ENCODE measurements around the gene ATG2B. TPM values are rescaled to one million over a fixed set of nuclear protein-coding genes. Genes with fewer than 3 reads are reported as not detected.

Gene ATG2B
- total and polyA plus RNA-seq, 7 donors = 1.8 to 27.1 (median 17.9) TPM

GRCh38 chr14:96257900-96258299 is 105.2 kb downstream of the ATG2B start:
- Histone ChIP-seq H3K4me1 (peaks cover 0 to 50% (median 46%) of the 10 kb centered on the region in 4 donors), H3K9me3 (no peaks in the 10 kb centered on the region), H3K27ac (no peak overlapping the region), H3K4me3 (no peak overlapping the region), H3K27me3 (no peaks in the 10 kb centered on the region), H3K36me3 (no peaks in the 10 kb centered on the region)
- DNase-seq = no peak
- TF ChIP-seq, protein P1, sequence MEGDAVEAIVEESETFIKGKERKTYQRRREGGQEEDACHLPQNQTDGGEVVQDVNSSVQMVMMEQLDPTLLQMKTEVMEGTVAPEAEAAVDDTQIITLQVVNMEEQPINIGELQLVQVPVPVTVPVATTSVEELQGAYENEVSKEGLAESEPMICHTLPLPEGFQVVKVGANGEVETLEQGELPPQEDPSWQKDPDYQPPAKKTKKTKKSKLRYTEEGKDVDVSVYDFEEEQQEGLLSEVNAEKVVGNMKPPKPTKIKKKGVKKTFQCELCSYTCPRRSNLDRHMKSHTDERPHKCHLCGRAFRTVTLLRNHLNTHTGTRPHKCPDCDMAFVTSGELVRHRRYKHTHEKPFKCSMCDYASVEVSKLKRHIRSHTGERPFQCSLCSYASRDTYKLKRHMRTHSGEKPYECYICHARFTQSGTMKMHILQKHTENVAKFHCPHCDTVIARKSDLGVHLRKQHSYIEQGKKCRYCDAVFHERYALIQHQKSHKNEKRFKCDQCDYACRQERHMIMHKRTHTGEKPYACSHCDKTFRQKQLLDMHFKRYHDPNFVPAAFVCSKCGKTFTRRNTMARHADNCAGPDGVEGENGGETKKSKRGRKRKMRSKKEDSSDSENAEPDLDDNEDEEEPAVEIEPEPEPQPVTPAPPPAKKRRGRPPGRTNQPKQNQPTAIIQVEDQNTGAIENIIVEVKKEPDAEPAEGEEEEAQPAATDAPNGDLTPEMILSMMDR (IDR thresholded peaks at IDR 0.05) = no peak
- intact Hi-C loops (cut with DNase I) = no loop called here

DNA sequence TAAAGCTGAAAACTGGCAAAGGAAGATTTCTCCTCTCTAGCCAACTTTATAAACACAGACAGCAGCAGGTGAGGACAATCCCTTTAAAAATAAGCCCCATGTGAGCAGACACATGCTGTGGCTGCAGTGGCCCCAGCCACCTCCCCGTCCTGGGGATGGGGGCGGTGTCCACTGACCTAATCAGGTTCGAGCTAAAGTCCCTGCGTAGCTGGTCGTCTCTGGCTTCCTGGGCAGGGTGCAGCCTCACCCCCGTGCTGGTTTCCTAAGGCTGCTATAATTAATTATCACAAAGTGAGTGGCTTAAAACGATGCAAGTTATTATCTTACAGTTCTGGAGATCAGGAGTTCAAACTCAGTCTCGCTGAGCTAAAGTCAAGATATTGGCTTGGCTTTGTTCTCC is 106.1 kb downstream of the ATG2B start:
- no peak for TF ChIP-seq POLR2A (IDR thresholded peaks at IDR 0.05)
- H3K9me3 ChIP-seq = no peaks in the 10 kb centered on the region
- intact Hi-C loops (cut with DNase I) = no loop called here
- H3K27me3 ChIP-seq = no peaks in the 10 kb centered on the region
- H3K36me3 ChIP-seq = no peaks in the 10 kb centered on the region
- no peak for DNase-seq
- H3K4me1 ChIP-seq = peaks cover 0 to 56% (median 51%) of the 10 kb centered on the region in 4 donors
- no peak overlapping the region for H3K4me3 ChIP-seq
- 72 to 81% methylated on average over 8 of the region's 8 CpGs for WGBS, 2 donors
- peak overlapping the region; percentile 79 to 90 (median 84) for H3K27ac ChIP-seq

GRCh38 chr14:96256407-96256806 is 106.7 kb downstream of the ATG2B start:
- no peaks in the 10 kb centered on the region for H3K36me3 ChIP-seq
- no peaks in the 10 kb centered on the region for H3K9me3 ChIP-seq
- intact Hi-C loops (cut with DNase I) = no loop called here
- no peak overlapping the region for H3K4me3 ChIP-seq
- no peak for DNase-seq
- no peaks in the 10 kb centered on the region for H3K27me3 ChIP-seq
- H3K27ac ChIP-seq = peak overlapping the region; percentile 79 to 90 (median 84)
- H3K4me1 ChIP-seq = peaks cover 0 to 51% (median 46%) of the 10 kb centered on the region in 4 donors
- 39 to 70% methylated on average over 4 of the region's 4 CpGs for WGBS, 2 donors
- TF ChIP-seq POLR2A (IDR thresholded peaks at IDR 0.05) (no peak), EP300 (IDR thresholded peaks at IDR 0.05) (peak in 1 of 4 donors; percentile 12), POLR2AphosphoS5 (IDR thresholded peaks at IDR 0.05) (peak in 2 of 4 donors; percentile 11 to 46)
- TF ChIP-seq, protein P1 (IDR thresholded peaks at IDR 0.05) = no peak

DNA sequence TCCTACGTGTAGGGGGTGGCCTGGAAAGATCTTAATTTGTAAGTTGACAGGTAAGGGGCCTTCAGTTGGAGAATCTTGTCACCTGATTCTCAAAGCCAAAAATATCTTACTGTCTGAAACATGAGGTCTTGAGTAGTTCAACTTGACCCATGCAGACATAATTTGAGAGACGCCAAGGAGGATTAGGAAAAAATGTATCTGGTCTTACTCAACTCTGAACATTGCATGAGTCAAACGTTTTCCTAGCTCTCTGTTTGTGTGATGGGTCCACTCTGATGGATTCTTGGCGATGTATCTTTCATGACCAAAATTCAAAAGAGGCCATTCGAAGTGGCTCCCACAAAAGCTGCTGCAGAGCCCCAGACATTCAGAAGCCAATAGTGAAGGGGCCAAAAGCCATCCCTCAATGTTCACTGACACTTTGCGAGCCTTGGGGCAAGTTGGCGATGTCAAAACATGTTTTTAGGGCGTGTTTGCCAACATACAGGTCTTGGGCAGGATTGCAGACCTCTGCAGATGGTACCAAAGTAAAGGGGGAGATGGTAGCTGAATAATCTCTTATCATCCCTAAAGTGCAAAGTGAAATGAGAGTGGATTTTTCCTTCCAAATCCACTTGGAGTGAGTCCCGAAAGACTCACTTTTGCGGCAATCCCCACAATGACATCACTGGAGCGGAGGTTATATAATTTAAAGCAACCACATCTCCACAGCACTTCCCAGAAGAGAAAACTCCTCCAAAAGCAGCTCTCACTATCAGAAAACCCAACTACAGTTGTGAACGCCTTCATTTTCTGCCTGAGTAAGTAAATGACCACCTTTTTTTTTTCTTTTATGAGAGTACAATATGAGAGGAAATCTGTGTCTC is 107.4 kb downstream of the ATG2B start, which contains the start of gene BDKRB1:
TSS of gene BDKRB1 (plus strand) at position 710 of the 866 bp plus-strand sequence. CDS start 7,473 bp downstream, outside the sequence.
- Histone ChIP-seq H3K36me3 (no peaks in the 10 kb centered on the region), H3K4me1 (peaks cover 0 to 49% (median 43%) of the 10 kb centered on the region in 4 donors), H3K27me3 (no peaks in the 10 kb centered on the region), H3K9me3 (no peaks in the 10 kb centered on the region), H3K27ac (peak within 1 kb of the TSS; percentile 79 to 90 (median 84)), H3K4me3 (no peak within 1 kb of the TSS)
- intact Hi-C loops (cut with DNase I) = loop anchor here (1.0 to 2.0 kb wide), 2 partner anchors 51 to 150 kb away; partner anchors contain the start of gene BDKRB2
- DNase-seq = no peak
- TF ChIP-seq POLR2AphosphoS5 (IDR thresholded peaks at IDR 0.05) (peak; percentile 74 to 95 (median 93)), EP300 (IDR thresholded peaks at IDR 0.05) (peak in 3 of 4 donors; percentile 69 to 91 (median 88)), POLR2A (IDR thresholded peaks at IDR 0.05) (no peak)
- 62 to 65% methylated on average over 12 of the region's 12 CpGs for whole genome bisulfite sequencing, 2 donors

GRCh38 chr14:96254687-96255086 is 108.5 kb downstream of the ATG2B start:
- no peak for TF ChIP-seq POLR2A (IDR thresholded peaks at IDR 0.05)
- TF ChIP-seq POLR2AphosphoS5 (IDR thresholded peaks at IDR 0.05) = peak; percentile 69 to 97 (median 93)
- TF ChIP-seq EP300 (IDR thresholded peaks at IDR 0.05) = peak; percentile 20 to 96 (median 89)
- H3K4me1 ChIP-seq = peaks cover 0 to 52% (median 45%) of the 10 kb centered on the region in 4 donors
- WGBS, 2 donors = 80 to 89% methylated on average over 11 of the region's 11 CpGs
- H3K27me3 ChIP-seq = no peaks in the 10 kb centered on the region
- peak overlapping the region; percentile 79 to 90 (median 84) for H3K27ac ChIP-seq
- no peaks in the 10 kb centered on the region for H3K36me3 ChIP-seq
- no peaks in the 10 kb centered on the region for H3K9me3 ChIP-seq
- intact Hi-C loops (cut with DNase I) = loop anchor here (1.0 to 2.0 kb wide), 2 partner anchors 50 to 149 kb away; partner anchors contain the start of gene BDKRB2
- DNase-seq = peak; percentile 79
- no peak overlapping the region for H3K4me3 ChIP-seq

- peaks cover 0 to 66% (median 59%) of the 10 kb centered on the region in 4 donors for H3K4me1 ChIP-seq
Observed at GRCh38 chr14:96252999-96253539, 110.1 kb downstream of the ATG2B start.

More at GRCh38 chr14:96252999-96253539, 110.1 kb downstream of the ATG2B start:
- DNase-seq = peak; percentile 82
- 71 to 83% methylated on average over 9 of the region's 9 CpGs for WGBS, 2 donors
- Histone ChIP-seq H3K9me3 (no peaks in the 10 kb centered on the region), H3K36me3 (no peaks in the 10 kb centered on the region), H3K27me3 (no peaks in the 10 kb centered on the region), H3K4me3 (no peak overlapping the region), H3K27ac (peak overlapping the region; percentile 79 to 90 (median 84))
- intact Hi-C loops (cut with DNase I) = no loop called here
- peak in 3 of 4 donors; percentile 56 to 82 (median 60) for TF ChIP-seq POLR2AphosphoS5 (IDR thresholded peaks at IDR 0.05)
- peak in 1 of 4 donors; percentile 79 for TF ChIP-seq EP300 (IDR thresholded peaks at IDR 0.05)
- TF ChIP-seq, protein P1 (IDR thresholded peaks at IDR 0.05) = no peak
